K562 (cell line): ENCODE data around the gene MAP3K19. TPM values are rescaled to one million over a fixed set of nuclear protein-coding genes. Genes with fewer than 3 reads are reported as not detected.

Source experiments
- BACH1 ChIP-seq: fragments of 200-800 bp; sonication (Bioruptor generic); IDR thresholded peaks from 2 replicates; pipeline ENCODE4 v1.6.1; 2016; ENCODE audit warnings: missing genetic modification characterization, missing compliant biosample characterization
- CEBPG ChIP-seq, 3 experiments: fragments of 200-800 bp in 1 of 3; sonication (Bioruptor generic) in 1 of 3; sonication (generic) in 1 of 3; formaldehyde crosslinking in 1 of 3; IDR thresholded peaks in 2 of 3; conservative IDR thresholded peaks in 1 of 3; 2 replicates each; pipeline versions ENCODE4 v1.6.1 to v1.8.0; 2016 to 2022; ENCODE audit warnings: missing compliant biosample characterization in 2 of 3, missing genetic modification characterization in 2 of 3, mild to moderate bottlenecking in 1 of 3, missing genetic modification reagents in 1 of 3
- FIP1L1 ChIP-seq: fragments of 200-400 bp; formaldehyde crosslinking; IDR thresholded peaks from 2 replicates; pipeline ENCODE4 v1.6.1; 2018; ENCODE audit warnings: mild to moderate bottlenecking, low read depth, low read length; ENCODE audit not compliant: poor library complexity, severe bottlenecking
- KAT7 ChIP-seq: sonication (generic); formaldehyde crosslinking; IDR thresholded peaks from 2 replicates; pipeline ENCODE4 v1.8.0; 2022; ENCODE audit warnings: missing genetic modification reagents, mild to moderate bottlenecking, borderline replicate concordance
- KDM5B ChIP-seq: fragments of 200-600 bp; sonication (generic); IDR thresholded peaks from 2 replicates; pipeline ENCODE4 v1.6.1; 2012; ENCODE audit warnings: low read depth, mild to moderate bottlenecking, moderate library complexity, low read length, control low read depth, inconsistent platforms; ENCODE audit not compliant: insufficient replicate concordance
- MIER1 ChIP-seq: fragments of 450-650 bp; IDR thresholded peaks from 2 replicates; pipeline ENCODE4 v1.6.1; 2016; ENCODE audit warnings: antibody characterized with exemption, mild to moderate bottlenecking, low read depth
- SP2 ChIP-seq: IDR thresholded peaks from 2 replicates; pipeline ENCODE4 v1.6.1; 2011; ENCODE audit warnings: mild to moderate bottlenecking, low read depth, low read length, moderate library complexity; ENCODE audit not compliant: poor library complexity, severe bottlenecking; ENCODE audit errors: extremely low read depth
- YY1 ChIP-seq, 3 experiments: IDR thresholded peaks; 2 replicates each; pipeline ENCODE4 v1.6.1; 2011; ENCODE audit warnings: low read length in 2 of 3, mild to moderate bottlenecking in 2 of 3, moderate library complexity in 2 of 3, borderline replicate concordance in 1 of 3, control low read depth in 1 of 3, low read depth in 1 of 3; ENCODE audit not compliant: insufficient read depth in 3 of 3, insufficient replicate concordance in 2 of 3, control insufficient read depth in 1 of 3, insufficient read length in 1 of 3; ENCODE audit errors: extremely low read depth in 1 of 3
- ZNF695 ChIP-seq: fragments of 450-650 bp; formaldehyde crosslinking; IDR thresholded peaks from 2 replicates; pipeline ENCODE4 v1.4.0; 2020; ENCODE audit warnings: mild to moderate bottlenecking, moderate library complexity
- polyA plus RNA-seq, 8 experiments: library from polyadenylated mRNA; depleted of rRNA in 4 of 8; stranded (reverse) in 5 of 8; unstranded in 3 of 8; fragments of >200 nt; fragmentation: Nextera tagmentation in 2 of 8; fragmentation: Illumina TruSeq in 1 of 8; extraction: Ambion mirVana in 2 of 8; extraction: Trizol in 1 of 8; gene quantifications; 2 replicates each; pipeline versions ENCODE4 v1.2.1 to v1.2.3, GENCODE V29; 2011 to 2014; ENCODE audit warnings: inconsistent platforms in 1 of 8, missing spikeins in 1 of 8
- total RNA-seq, 7 experiments: library from RNA; depleted of rRNA in 6 of 7; stranded (reverse); fragments of >200 nt in 6 of 7; fragmentation: Illumina TruSeq in 2 of 7; extraction: Trizol in 2 of 7; gene quantifications; 2 replicates each; pipeline versions ENCODE4 v1.2.1 to v1.2.3, GENCODE V29; 2011 to 2021; ENCODE audit warnings: low replicate concordance in 1 of 7
- TF ChIP-seq, protein P1 (sequence below): fragments of 200-800 bp; sonication (Bioruptor generic); IDR thresholded peaks from 2 replicates; pipeline ENCODE4 v1.6.1; 2017; ENCODE audit warnings: missing genetic modification characterization, missing compliant biosample characterization
- TF ChIP-seq, protein P2 (sequence below): fragments of 250-450 bp; sonication (Bioruptor Pico); IDR thresholded peaks from 2 replicates; pipeline ENCODE4 v1.4.0; 2020
- TF ChIP-seq, protein P3 (sequence below): fragments of 250-450 bp; sonication (Bioruptor Pico); IDR thresholded peaks from 2 replicates; pipeline ENCODE4 v1.5.0; 2020; ENCODE audit warnings: mild to moderate bottlenecking

The MAP3K19 gene
- total and polyA plus RNA-seq, 9 of the 15 experiments (the other 6 are each of a cell fraction or from before 2014, with no cell fraction given), result 0.29 TPM; not detected in 8

DNA sequence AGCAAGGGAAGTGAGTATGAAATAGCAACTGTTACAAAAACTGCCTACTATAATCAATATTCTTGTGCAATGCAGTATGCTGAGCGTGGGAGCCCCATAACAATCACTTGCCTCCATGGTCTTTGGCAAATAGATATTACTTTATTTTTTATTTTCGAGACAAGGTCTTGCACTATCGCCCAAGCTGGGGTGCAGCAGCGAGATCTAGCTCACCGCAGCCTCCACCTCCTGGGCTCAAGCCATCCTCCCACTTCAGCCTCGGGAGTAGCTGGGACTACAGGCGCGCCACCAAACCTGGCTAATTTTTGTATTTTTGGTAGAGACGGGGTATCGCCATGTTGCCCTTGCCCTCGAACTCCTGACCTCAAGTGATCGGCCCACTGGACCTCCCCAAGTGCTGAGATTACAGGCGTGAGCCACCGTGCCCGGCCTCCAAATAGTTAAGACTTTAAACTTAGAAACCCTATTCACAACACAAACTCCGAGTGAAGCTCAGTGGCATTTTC, 129.8 kb downstream of the MAP3K19 start (continued):
- TF ChIP-seq CEBPG (CRISPR knock-in tag; IDR thresholded peaks at IDR 0.05), result no peak
- TF ChIP-seq CEBPG (tag; conservative IDR thresholded peaks at IDR 0.05 in 1 of 2, IDR thresholded peaks at IDR 0.05 in 1 of 2), result no peak
- TF ChIP-seq, protein P1, sequence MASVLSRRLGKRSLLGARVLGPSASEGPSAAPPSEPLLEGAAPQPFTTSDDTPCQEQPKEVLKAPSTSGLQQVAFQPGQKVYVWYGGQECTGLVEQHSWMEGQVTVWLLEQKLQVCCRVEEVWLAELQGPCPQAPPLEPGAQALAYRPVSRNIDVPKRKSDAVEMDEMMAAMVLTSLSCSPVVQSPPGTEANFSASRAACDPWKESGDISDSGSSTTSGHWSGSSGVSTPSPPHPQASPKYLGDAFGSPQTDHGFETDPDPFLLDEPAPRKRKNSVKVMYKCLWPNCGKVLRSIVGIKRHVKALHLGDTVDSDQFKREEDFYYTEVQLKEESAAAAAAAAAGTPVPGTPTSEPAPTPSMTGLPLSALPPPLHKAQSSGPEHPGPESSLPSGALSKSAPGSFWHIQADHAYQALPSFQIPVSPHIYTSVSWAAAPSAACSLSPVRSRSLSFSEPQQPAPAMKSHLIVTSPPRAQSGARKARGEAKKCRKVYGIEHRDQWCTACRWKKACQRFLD (CRISPR knock-in tag), result no peak
- TF ChIP-seq MIER1, result no peak
- no peak for TF ChIP-seq KAT7
- 0 out of 2 replicates have a peak, but pooled peaks have one; percentile 30 for TF ChIP-seq BACH1
- TF ChIP-seq, protein P2, sequence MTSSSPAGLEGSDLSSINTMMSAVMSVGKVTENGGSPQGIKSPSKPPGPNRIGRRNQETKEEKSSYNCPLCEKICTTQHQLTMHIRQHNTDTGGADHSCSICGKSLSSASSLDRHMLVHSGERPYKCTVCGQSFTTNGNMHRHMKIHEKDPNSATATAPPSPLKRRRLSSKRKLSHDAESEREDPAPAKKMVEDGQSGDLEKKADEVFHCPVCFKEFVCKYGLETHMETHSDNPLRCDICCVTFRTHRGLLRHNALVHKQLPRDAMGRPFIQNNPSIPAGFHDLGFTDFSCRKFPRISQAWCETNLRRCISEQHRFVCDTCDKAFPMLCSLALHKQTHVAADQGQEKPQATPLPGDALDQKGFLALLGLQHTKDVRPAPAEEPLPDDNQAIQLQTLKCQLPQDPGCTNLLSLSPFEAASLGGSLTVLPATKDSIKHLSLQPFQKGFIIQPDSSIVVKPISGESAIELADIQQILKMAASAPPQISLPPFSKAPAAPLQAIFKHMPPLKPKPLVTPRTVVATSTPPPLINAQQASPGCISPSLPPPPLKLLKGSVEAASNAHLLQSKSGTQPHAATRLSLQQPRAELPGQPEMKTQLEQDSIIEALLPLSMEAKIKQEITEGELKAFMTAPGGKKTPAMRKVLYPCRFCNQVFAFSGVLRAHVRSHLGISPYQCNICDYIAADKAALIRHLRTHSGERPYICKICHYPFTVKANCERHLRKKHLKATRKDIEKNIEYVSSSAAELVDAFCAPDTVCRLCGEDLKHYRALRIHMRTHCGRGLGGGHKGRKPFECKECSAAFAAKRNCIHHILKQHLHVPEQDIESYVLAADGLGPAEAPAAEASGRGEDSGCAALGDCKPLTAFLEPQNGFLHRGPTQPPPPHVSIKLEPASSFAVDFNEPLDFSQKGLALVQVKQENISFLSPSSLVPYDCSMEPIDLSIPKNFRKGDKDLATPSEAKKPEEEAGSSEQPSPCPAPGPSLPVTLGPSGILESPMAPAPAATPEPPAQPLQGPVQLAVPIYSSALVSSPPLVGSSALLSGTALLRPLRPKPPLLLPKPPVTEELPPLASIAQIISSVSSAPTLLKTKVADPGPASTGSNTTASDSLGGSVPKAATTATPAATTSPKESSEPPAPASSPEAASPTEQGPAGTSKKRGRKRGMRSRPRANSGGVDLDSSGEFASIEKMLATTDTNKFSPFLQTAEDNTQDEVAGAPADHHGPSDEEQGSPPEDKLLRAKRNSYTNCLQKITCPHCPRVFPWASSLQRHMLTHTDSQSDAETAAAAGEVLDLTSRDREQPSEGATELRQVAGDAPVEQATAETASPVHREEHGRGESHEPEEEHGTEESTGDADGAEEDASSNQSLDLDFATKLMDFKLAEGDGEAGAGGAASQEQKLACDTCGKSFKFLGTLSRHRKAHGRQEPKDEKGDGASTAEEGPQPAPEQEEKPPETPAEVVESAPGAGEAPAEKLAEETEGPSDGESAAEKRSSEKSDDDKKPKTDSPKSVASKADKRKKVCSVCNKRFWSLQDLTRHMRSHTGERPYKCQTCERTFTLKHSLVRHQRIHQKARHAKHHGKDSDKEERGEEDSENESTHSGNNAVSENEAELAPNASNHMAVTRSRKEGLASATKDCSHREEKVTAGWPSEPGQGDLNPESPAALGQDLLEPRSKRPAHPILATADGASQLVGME, result no peak
- no peak for TF ChIP-seq FIP1L1
- TF ChIP-seq KDM5B, result no peak
- TF ChIP-seq SP2, result no peak
- peak in 1 of 3 experiments; percentile 43 for TF ChIP-seq YY1 (IDR thresholded peaks at IDR 0.05; ENCODE audit: borderline replicate concordance in 1 of 3, control insufficient read depth in 1 of 3, extremely low read depth in 1 of 3, insufficient read depth in 3 of 3, insufficient read length in 1 of 3, insufficient replicate concordance in 2 of 3, low read depth in 1 of 3, low read length in 2 of 3)
- no peak for TF ChIP-seq ZNF695 (CRISPR knock-in tag)
- TF ChIP-seq, protein P3, sequence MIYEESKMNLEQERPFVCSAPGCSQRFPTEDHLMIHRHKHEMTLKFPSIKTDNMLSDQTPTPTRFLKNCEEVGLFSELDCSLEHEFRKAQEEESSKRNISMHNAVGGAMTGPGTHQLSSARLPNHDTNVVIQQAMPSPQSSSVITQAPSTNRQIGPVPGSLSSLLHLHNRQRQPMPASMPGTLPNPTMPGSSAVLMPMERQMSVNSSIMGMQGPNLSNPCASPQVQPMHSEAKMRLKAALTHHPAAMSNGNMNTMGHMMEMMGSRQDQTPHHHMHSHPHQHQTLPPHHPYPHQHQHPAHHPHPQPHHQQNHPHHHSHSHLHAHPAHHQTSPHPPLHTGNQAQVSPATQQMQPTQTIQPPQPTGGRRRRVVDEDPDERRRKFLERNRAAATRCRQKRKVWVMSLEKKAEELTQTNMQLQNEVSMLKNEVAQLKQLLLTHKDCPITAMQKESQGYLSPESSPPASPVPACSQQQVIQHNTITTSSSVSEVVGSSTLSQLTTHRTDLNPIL (CRISPR knock-in tag), result no peak
